D341Med (cell line): ENCODE measurements around the gene SLC26A3.
"Not testable (repeated sequence)": the region's sequence is repeated elsewhere in the genome, so short reads cannot be mapped to it uniquely, and the experiment has no call there.

Experiments
- DNase-seq: peaks from one replicate; pipeline ENCODE4 v3.0.0; 2012; ENCODE audit warnings: low spot score

Gene SLC26A3

GRCh38 chr7:107803009-107803610, at the start of gene SLC26A3:
Gene SLC26A3, minus strand, starts transcription at chr7:107803223. Its CDS starts 8,714 bp downstream, at chr7:107794509.
- no peak for DNase-seq

GRCh38 chr7:107850643-107851042, 47.6 kb upstream of the SLC26A3 start:
- no peak for DNase-seq

GRCh38 chr7:107850216-107850615, 47.2 kb upstream of the SLC26A3 start:
- DNase-seq = no peak

- DNase-seq = not testable (repeated sequence)
These were observed 45.2 kb upstream of the SLC26A3 start for GRCh38 chr7:107848211-107848610.

GRCh38 chr7:107847836-107848175, 44.8 kb upstream of the SLC26A3 start:
- DNase-seq = not testable (repeated sequence)

GRCh38 chr7:107847168-107847835, 44.3 kb upstream of the SLC26A3 start:
- DNase-seq = no peak

GRCh38 chr7:107846324-107846723, 43.3 kb upstream of the SLC26A3 start:
- DNase-seq = no peak

- no peak for DNase-seq
These were observed 40.2 kb upstream of the SLC26A3 start for GRCh38 chr7:107843184-107843583.

- DNase-seq = no peak
These were observed 39.2 kb upstream of the SLC26A3 start for GRCh38 chr7:107842213-107842612.

GRCh38 chr7:107838816-107839565, 36.0 kb upstream of the SLC26A3 start:
- DNase-seq = no peak

GRCh38 chr7:107838024-107838601, 35.1 kb upstream of the SLC26A3 start:
- DNase-seq = no peak

GRCh38 chr7:107837145-107837512, 34.1 kb upstream of the SLC26A3 start:
- DNase-seq = no peak

- DNase-seq = no peak
These were observed 33.5 kb upstream of the SLC26A3 start for GRCh38 chr7:107836237-107837144.

GRCh38 chr7:107834401-107834800, 31.4 kb upstream of the SLC26A3 start:
- no peak for DNase-seq

- DNase-seq = no peak
These were observed 30.7 kb upstream of the SLC26A3 start for GRCh38 chr7:107833684-107834106.

- DNase-seq = no peak
These were observed 27.4 kb upstream of the SLC26A3 start for GRCh38 chr7:107830420-107830819.

GRCh38 chr7:107828540-107828939, 25.5 kb upstream of the SLC26A3 start:
- DNase-seq = no peak

GRCh38 chr7:107827501-107827900, 24.5 kb upstream of the SLC26A3 start:
- DNase-seq = no peak

- no peak for DNase-seq
These were observed 23.4 kb upstream of the SLC26A3 start for GRCh38 chr7:107826451-107826850.

- no peak for DNase-seq
These were observed 21.8 kb upstream of the SLC26A3 start for GRCh38 chr7:107824858-107825257.

- DNase-seq = no peak
These were observed 15.6 kb upstream of the SLC26A3 start for GRCh38 chr7:107818622-107819021.

GRCh38 chr7:107816011-107816566, 13.1 kb upstream of the SLC26A3 start:
- DNase-seq = no peak
